ENCODE data around the gene SPATA7. TPM values are rescaled to one million over a fixed set of nuclear protein-coding genes. Genes with fewer than 3 reads are reported as not detected.
"Not testable (repeated sequence)": the region's sequence is repeated elsewhere in the genome, so short reads cannot be mapped to it uniquely, and the experiment has no call there.

The SPATA7 gene
- total RNA-seq, 2 donors from 2014 or later = 1.9 to 4.6 TPM

DNA sequence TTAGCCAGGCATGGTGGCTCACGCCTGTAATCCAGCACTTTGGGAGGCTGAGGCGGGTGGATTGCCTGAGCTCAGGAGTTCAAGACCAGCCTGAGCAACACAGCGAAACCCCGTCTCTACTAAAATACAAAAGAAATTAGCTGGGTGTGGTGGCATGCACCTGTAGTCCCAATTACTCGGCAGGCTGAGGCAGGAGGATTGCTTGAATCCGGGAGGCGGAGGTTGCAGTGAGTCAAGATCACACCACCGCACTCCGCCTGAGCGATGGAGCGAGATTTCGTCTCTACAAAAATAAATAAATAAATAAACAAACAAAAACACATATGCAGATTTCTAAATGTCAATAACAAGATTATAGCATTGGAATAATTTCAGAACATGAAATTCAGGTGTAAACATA lies 3.8 kb upstream of the SPATA7 start:
- not testable (repeated sequence) for ATAC-seq (replicated peaks); H3K4me3 Mint-ChIP-seq; H3K4me1 Mint-ChIP-seq; H3K36me3 Mint-ChIP-seq (ENCODE audit: low read depth); H3K27ac Mint-ChIP-seq; H3K27me3 Mint-ChIP-seq; H3K9me3 Mint-ChIP-seq

- peak overlapping the region; percentile 96 for H3K27ac Mint-ChIP-seq
- no peaks in the 10 kb centered on the region for H3K27me3 Mint-ChIP-seq
- H3K9me3 Mint-ChIP-seq = no peaks in the 10 kb centered on the region
- H3K4me3 Mint-ChIP-seq = peak overlapping the region; percentile 97
- ATAC-seq (replicated peaks) = no peak
- no peaks in the 10 kb centered on the region for H3K4me1 Mint-ChIP-seq
- H3K36me3 Mint-ChIP-seq (ENCODE audit: low read depth) = no peaks in the 10 kb centered on the region
Measured at GRCh38 chr14:88384718-88385117, 739 bp upstream of the SPATA7 start.

GRCh38 chr14:88386256-88386794 lies 868 bp downstream of the SPATA7 start:
- ATAC-seq (replicated peaks) = no peak
- H3K4me1 Mint-ChIP-seq = no peaks in the 10 kb centered on the region
- H3K9me3 Mint-ChIP-seq = no peaks in the 10 kb centered on the region
- H3K4me3 Mint-ChIP-seq = peak overlapping the region; percentile 97
- no peaks in the 10 kb centered on the region for H3K36me3 Mint-ChIP-seq (ENCODE audit: low read depth)
- H3K27ac Mint-ChIP-seq = peak overlapping the region; percentile 96
- no peaks in the 10 kb centered on the region for H3K27me3 Mint-ChIP-seq

DNA sequence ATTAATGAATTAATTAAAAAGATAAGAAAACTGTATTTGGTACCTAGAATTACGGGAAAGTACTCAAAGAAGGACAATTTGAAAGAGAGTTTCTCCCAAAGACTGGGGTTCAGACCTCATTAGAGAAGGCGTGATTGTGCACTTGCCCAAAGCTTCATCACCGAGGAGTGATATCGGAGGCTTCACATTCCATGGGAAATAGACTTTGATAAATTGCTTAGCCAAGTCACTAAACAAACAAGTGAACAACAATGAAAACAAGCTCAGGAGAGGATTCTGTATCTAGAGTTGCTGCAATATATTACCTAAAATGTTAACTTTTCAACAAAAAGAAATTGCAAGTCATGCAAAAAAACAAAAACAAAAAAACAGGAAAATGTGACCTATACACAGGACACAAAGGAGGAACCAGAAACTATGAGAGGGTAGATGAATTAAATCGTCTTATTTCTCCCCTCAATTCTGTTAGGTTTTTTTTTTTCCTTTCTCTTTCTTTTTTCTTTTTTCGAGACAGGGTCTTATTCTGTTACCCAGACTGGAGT lies 3.4 kb downstream of the SPATA7 start:
- Mint-ChIP-seq H3K4me3 (no peak overlapping the region), H3K9me3 (no peaks in the 10 kb centered on the region), H3K36me3 (ENCODE audit: low read depth) (no peaks in the 10 kb centered on the region), H3K27ac (no peak overlapping the region), H3K27me3 (no peaks in the 10 kb centered on the region), H3K4me1 (no peaks in the 10 kb centered on the region)
- ATAC-seq (replicated peaks) = no peak

GRCh38 chr14:88392609-88393008 lies 7.2 kb downstream of the SPATA7 start:
- no peak for ATAC-seq (replicated peaks)
- H3K4me1 Mint-ChIP-seq = no peaks in the 10 kb centered on the region
- H3K27me3 Mint-ChIP-seq = no peaks in the 10 kb centered on the region
- no peak overlapping the region for H3K27ac Mint-ChIP-seq
- peaks cover 21% of the 10 kb centered on the region for H3K36me3 Mint-ChIP-seq (ENCODE audit: low read depth)
- H3K9me3 Mint-ChIP-seq = no peaks in the 10 kb centered on the region
- H3K4me3 Mint-ChIP-seq = no peak overlapping the region

DNA sequence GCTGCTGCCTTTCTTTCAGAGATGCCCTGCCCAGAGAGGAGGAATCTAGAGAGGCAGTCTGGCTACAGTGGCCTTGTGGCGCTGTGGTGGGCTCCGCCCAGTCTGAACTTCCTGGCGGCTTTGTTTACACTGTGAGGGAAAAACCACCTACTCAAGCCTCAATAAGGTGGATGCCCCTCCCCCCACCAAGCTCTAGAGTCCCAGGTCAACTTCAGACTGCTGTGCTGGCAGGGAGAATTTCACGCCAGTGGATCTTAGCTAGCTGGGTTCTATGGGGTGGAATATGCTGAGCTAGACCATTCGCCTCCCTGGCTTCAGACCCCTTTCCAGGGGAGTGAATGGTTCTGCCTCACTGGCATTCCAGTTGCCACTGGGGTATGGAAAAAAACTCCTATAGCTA lies 25.6 kb downstream of the SPATA7 start:
- Mint-ChIP-seq H3K4me1 (peaks cover 3% of the 10 kb centered on the region), H3K27me3 (no peaks in the 10 kb centered on the region), H3K9me3 (peaks cover 24% of the 10 kb centered on the region), H3K4me3 (no peak overlapping the region), H3K36me3 (ENCODE audit: low read depth) (peaks cover 16% of the 10 kb centered on the region), H3K27ac (no peak overlapping the region)
- no peak for ATAC-seq (replicated peaks)

- no peak for ATAC-seq (replicated peaks)
- Mint-ChIP-seq H3K4me3 (no peak overlapping the region), H3K27me3 (no peaks in the 10 kb centered on the region), H3K27ac (no peak overlapping the region), H3K9me3 (peaks cover 16% of the 10 kb centered on the region), H3K36me3 (ENCODE audit: low read depth) (peaks cover 35% of the 10 kb centered on the region), H3K4me1 (no peaks in the 10 kb centered on the region)
Measured at GRCh38 chr14:88417594-88417993, 32.1 kb downstream of the SPATA7 start.

DNA sequence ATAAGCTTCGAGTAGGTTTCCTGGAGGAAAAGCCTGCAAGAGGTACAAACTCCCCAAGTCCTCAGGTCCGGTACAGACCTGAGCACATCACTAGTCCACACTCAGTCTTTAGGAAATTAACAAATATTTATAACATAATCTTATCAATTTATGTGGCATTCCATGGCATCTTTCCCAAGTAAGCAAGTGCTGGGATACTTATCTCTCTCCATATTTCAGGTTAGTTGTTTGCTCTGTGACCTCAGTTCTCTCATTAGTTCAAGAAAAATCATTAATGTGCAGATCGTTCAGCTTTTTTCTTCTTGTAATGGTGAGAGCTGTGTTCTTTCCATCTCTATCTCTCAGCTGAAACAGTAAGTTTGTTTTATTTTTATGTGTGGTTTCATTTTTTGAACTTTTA lies 34.7 kb downstream of the SPATA7 start:
- no peak for ATAC-seq (replicated peaks)
- H3K4me1 Mint-ChIP-seq = no peaks in the 10 kb centered on the region
- H3K9me3 Mint-ChIP-seq = peaks cover 9% of the 10 kb centered on the region
- no peak overlapping the region for H3K4me3 Mint-ChIP-seq
- H3K27me3 Mint-ChIP-seq = no peaks in the 10 kb centered on the region
- H3K36me3 Mint-ChIP-seq (ENCODE audit: low read depth) = peaks cover 25% of the 10 kb centered on the region
- H3K27ac Mint-ChIP-seq = no peak overlapping the region

- Mint-ChIP-seq H3K27me3 (no peaks in the 10 kb centered on the region), H3K27ac (no peak overlapping the region), H3K9me3 (peaks cover 4% of the 10 kb centered on the region), H3K36me3 (ENCODE audit: low read depth) (peaks cover 18% of the 10 kb centered on the region), H3K4me3 (no peak overlapping the region), H3K4me1 (no peaks in the 10 kb centered on the region)
- no peak for ATAC-seq (replicated peaks)
Measured at GRCh38 chr14:88421286-88421685, 35.8 kb downstream of the SPATA7 start.

- no peak for ATAC-seq (replicated peaks)
- Mint-ChIP-seq H3K36me3 (ENCODE audit: low read depth) (peaks cover 22% of the 10 kb centered on the region), H3K4me1 (no peaks in the 10 kb centered on the region), H3K27me3 (no peaks in the 10 kb centered on the region), H3K4me3 (no peak overlapping the region), H3K27ac (no peak overlapping the region), H3K9me3 (peaks cover 4% of the 10 kb centered on the region)
Measured at GRCh38 chr14:88422047-88422446, 36.6 kb downstream of the SPATA7 start.

GRCh38 chr14:88422919-88423650 lies 37.6 kb downstream of the SPATA7 start:
- Mint-ChIP-seq H3K36me3 (ENCODE audit: low read depth) (peaks cover 11% of the 10 kb centered on the region), H3K27me3 (no peaks in the 10 kb centered on the region), H3K4me1 (no peaks in the 10 kb centered on the region), H3K4me3 (no peak overlapping the region), H3K9me3 (no peaks in the 10 kb centered on the region), H3K27ac (no peak overlapping the region)
- peak; percentile 93 for ATAC-seq (replicated peaks)

GRCh38 chr14:88424573-88424972 lies 39.1 kb downstream of the SPATA7 start:
- Mint-ChIP-seq H3K27me3 (no peaks in the 10 kb centered on the region), H3K27ac (no peak overlapping the region), H3K4me1 (no peaks in the 10 kb centered on the region), H3K36me3 (ENCODE audit: low read depth) (peaks cover 6% of the 10 kb centered on the region), H3K9me3 (no peaks in the 10 kb centered on the region), H3K4me3 (no peak overlapping the region)
- no peak for ATAC-seq (replicated peaks)

DNA sequence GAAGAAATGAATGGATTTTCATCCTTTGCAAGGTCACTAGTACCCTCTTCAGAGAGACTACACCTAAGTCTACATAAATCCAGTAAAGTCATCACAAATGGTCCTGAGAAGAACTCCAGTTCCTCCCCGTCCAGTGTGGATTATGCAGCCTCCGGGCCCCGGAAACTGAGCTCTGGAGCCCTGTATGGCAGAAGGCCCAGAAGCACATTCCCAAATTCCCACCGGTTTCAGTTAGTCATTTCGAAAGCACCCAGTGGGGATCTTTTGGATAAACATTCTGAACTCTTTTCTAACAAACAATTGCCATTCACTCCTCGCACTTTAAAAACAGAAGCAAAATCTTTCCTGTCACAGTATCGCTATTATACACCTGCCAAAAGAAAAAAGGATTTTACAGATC lies 40.8 kb downstream of the SPATA7 start:
- no peak overlapping the region for H3K27ac Mint-ChIP-seq
- ATAC-seq (replicated peaks) = no peak
- H3K27me3 Mint-ChIP-seq = no peaks in the 10 kb centered on the region
- H3K9me3 Mint-ChIP-seq = no peaks in the 10 kb centered on the region
- no peak overlapping the region for H3K4me3 Mint-ChIP-seq
- H3K36me3 Mint-ChIP-seq (ENCODE audit: low read depth) = peaks cover 13% of the 10 kb centered on the region
- no peaks in the 10 kb centered on the region for H3K4me1 Mint-ChIP-seq

DNA sequence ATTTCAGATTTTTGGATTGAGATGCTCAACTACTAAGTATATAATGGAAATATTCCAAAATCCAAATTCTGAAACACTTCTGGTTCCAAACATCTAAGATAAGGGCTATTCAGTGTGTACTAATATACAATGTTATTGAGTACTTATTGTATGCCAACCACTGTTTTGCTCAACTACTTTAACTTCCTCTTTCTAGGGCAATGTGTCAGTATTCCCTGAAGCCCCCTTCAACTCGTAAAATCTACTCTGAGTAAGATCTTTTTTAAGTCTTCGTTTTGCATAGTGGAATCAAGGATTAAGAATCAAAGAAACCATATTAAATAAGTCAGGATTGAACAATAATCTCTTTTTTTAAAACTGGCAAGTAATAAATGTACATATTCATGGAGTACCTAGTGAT lies 45.5 kb downstream of the SPATA7 start:
- Mint-ChIP-seq H3K4me3 (no peak overlapping the region), H3K9me3 (no peaks in the 10 kb centered on the region), H3K27me3 (no peaks in the 10 kb centered on the region), H3K4me1 (no peaks in the 10 kb centered on the region), H3K27ac (no peak overlapping the region), H3K36me3 (ENCODE audit: low read depth) (peaks cover 18% of the 10 kb centered on the region)
- no peak for ATAC-seq (replicated peaks)

DNA sequence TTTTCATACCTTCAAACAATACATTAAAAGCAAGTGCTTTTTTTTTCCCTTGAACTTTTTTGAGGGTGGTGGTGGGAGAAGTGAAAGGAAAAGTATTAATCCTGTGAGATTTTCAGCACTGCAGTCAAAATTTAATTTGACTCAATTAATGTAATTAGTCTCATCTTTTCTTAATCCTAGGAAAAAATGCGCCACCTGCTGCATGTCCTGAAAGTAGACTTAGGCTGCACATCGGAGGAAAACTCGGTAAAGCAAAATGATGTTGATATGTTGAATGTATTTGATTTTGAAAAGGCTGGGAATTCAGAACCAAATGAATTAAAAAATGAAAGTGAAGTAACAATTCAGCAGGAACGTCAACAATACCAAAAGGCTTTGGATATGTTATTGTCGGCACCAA lies 52.2 kb downstream of the SPATA7 start:
- no peak overlapping the region for H3K27ac Mint-ChIP-seq
- no peaks in the 10 kb centered on the region for H3K27me3 Mint-ChIP-seq
- no peaks in the 10 kb centered on the region for H3K9me3 Mint-ChIP-seq
- no peak overlapping the region for H3K4me3 Mint-ChIP-seq
- ATAC-seq (replicated peaks) = no peak
- H3K4me1 Mint-ChIP-seq = no peaks in the 10 kb centered on the region
- H3K36me3 Mint-ChIP-seq (ENCODE audit: low read depth) = no peaks in the 10 kb centered on the region

All from activated T-helper 17 cell treated with anti-CD3 and anti-CD28 coated beads, Interleukin-2, amount 50 U/mL, for 72 hours (primary cell).